ENCODE results near the gene TMEM138. TPM values are rescaled to one million over a fixed set of nuclear protein-coding genes. Genes with fewer than 3 reads are reported as not detected.

Gene TMEM138
- total RNA-seq, 1 experiment from 2014 or later, result 46.3 TPM

DNA sequence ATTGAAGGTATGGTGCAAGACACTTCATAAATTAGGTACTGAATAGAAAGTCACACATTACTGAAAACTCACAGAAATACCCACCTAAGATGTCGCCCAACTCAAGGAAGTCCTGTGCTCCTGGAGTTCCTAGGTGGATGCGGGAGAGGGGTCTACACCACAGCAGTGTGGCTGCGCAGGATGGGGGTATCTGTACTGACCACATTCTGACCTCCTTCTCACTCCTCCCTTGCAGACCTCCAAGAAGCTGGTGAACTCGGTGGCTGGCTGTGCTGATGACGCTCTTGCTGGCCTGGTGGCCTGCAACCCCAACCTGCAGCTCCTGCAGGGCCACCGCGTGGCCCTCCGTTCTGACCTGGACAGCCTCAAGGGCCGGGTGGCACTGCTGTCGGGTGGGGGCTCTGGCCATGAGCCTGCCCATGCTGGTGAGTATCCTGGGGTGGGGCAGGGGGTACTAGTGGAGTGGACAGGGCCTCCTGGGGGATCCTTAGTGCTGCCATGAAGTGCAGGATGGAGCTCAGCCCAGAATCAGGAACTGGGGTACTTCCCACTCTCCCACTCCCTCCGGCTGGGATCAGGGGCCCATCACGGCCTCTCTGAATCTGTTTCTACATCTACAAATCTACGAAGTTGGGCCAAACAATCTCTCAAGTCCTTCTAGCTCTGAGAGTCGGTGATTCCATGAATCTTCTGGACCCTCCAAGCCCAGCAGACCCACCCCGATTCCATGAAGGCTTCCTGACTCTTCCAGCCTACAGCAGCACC, 24.3 kb upstream of the TMEM138 start:
- no peaks in the 10 kb centered on the region for H3K9me3 Mint-ChIP-seq (ENCODE audit: unreplicated experiment)

DNA sequence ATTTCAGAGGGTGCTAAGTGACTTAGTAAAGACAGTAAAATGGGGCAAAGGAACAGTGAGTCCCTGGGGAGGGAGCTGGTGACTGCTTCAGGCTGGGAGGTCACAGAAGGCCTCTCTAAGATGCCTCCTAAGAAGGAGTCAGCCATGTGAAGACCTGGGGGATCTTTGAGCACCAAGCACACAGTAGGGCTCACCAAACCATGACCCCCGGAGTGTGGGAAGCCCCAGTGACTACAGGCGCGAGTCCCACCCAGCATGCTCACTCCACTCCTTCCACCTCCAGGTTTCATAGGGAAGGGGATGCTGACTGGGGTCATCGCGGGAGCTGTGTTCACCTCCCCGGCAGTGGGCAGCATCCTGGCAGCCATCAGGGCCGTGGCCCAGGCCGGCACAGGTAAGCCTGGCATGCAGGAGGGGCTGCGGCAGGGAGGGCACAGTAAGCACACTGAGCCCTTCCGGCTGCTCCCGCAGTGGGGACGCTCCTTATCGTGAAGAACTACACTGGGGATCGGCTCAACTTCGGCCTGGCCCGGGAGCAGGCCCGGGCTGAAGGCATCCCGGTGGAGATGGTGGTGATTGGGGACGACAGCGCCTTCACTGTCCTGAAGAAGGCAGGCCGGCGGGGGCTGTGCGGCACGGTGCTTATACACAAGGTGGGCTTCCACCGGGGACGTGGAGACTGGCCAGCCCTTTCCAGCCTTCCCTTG, 23.2 kb upstream of the TMEM138 start:
- DNase-seq, result no peak
- Mint-ChIP-seq H3K27me3 (ENCODE audit: insufficient read depth, unreplicated experiment) (no peaks in the 10 kb centered on the region), H3K27ac (ENCODE audit: unreplicated experiment) (no peak overlapping the region), H3K4me1 (ENCODE audit: low read depth, unreplicated experiment) (no peaks in the 10 kb centered on the region), H3K9me3 (ENCODE audit: unreplicated experiment) (no peaks in the 10 kb centered on the region), H3K4me3 (ENCODE audit: unreplicated experiment) (no peak overlapping the region), H3K36me3 (ENCODE audit: insufficient read depth, unreplicated experiment) (peaks cover 8% of the 10 kb centered on the region)
- H3K9me3 ChIP-seq, result no peaks in the 10 kb centered on the region
- H3K4me3 ChIP-seq (ENCODE audit: low read depth, low read length), result no peak overlapping the region
- H3K36me3 ChIP-seq (ENCODE audit: control insufficient read depth, insufficient read depth, low read length), result no peaks in the 10 kb centered on the region; the same call in none of the 2 replicates
- TF ChIP-seq, protein P1, sequence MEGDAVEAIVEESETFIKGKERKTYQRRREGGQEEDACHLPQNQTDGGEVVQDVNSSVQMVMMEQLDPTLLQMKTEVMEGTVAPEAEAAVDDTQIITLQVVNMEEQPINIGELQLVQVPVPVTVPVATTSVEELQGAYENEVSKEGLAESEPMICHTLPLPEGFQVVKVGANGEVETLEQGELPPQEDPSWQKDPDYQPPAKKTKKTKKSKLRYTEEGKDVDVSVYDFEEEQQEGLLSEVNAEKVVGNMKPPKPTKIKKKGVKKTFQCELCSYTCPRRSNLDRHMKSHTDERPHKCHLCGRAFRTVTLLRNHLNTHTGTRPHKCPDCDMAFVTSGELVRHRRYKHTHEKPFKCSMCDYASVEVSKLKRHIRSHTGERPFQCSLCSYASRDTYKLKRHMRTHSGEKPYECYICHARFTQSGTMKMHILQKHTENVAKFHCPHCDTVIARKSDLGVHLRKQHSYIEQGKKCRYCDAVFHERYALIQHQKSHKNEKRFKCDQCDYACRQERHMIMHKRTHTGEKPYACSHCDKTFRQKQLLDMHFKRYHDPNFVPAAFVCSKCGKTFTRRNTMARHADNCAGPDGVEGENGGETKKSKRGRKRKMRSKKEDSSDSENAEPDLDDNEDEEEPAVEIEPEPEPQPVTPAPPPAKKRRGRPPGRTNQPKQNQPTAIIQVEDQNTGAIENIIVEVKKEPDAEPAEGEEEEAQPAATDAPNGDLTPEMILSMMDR (IDR thresholded peaks at IDR 0.05; ENCODE audit: insufficient read depth in 1 of 2, low read depth in 1 of 2, low read length in 1 of 2, severe bottlenecking in 1 of 2, unreplicated experiment in 1 of 2), result no peak
- ChIA-PET POLR2A (no interaction called here), CTCF (no interaction called here)
- peaks cover 9% of the 10 kb centered on the region for H3K4me1 ChIP-seq
- BruUV-seq (replicated peaks), result no TSS peak
- no peaks in the 10 kb centered on the region for H3K27me3 ChIP-seq (replicated peaks; ENCODE audit: control insufficient read depth, insufficient read depth, low read length)
- intact Hi-C loops (cut with micrococcal nuclease; ENCODE audit: unreplicated experiment), result no loop called here

More for the DNA sequence above, 24.3 kb upstream of the TMEM138 start:
- H3K4me1 ChIP-seq, result peaks cover 13% of the 10 kb centered on the region
- Mint-ChIP-seq H3K27ac (ENCODE audit: unreplicated experiment) (no peak overlapping the region), H3K36me3 (ENCODE audit: insufficient read depth, unreplicated experiment) (peaks cover 17% of the 10 kb centered on the region), H3K4me3 (ENCODE audit: unreplicated experiment) (no peak overlapping the region), H3K27me3 (ENCODE audit: insufficient read depth, unreplicated experiment) (no peaks in the 10 kb centered on the region), H3K4me1 (ENCODE audit: low read depth, unreplicated experiment) (no peaks in the 10 kb centered on the region)
- no peak overlapping the region for H3K4me3 ChIP-seq (ENCODE audit: low read depth, low read length)
- ChIA-PET POLR2A (no interaction called here), CTCF (interaction anchor here (0.8 to 5.7 kb wide), 2 partner anchors 47 to 295 kb away, joined by 3 to 175 read pairs; no protein-coding TSS in a partner anchor)
- TF ChIP-seq, protein P1 (IDR thresholded peaks at IDR 0.05; ENCODE audit: insufficient read depth in 1 of 2, low read depth in 1 of 2, low read length in 1 of 2, severe bottlenecking in 1 of 2, unreplicated experiment in 1 of 2), result no peak
- no peaks in the 10 kb centered on the region; the same call in none of the 2 replicates for H3K36me3 ChIP-seq (ENCODE audit: control insufficient read depth, insufficient read depth, low read length)
- DNase-seq, result no peak
- H3K9me3 ChIP-seq, result no peaks in the 10 kb centered on the region
- BruUV-seq (replicated peaks), result no TSS peak
- intact Hi-C loops (cut with micrococcal nuclease; ENCODE audit: unreplicated experiment), result loop anchor here (2.0 kb wide), 1 partner anchor 55 kb away; the partner anchor contains the start of gene TMEM216
- no peaks in the 10 kb centered on the region for H3K27me3 ChIP-seq (replicated peaks; ENCODE audit: control insufficient read depth, insufficient read depth, low read length)

DNA sequence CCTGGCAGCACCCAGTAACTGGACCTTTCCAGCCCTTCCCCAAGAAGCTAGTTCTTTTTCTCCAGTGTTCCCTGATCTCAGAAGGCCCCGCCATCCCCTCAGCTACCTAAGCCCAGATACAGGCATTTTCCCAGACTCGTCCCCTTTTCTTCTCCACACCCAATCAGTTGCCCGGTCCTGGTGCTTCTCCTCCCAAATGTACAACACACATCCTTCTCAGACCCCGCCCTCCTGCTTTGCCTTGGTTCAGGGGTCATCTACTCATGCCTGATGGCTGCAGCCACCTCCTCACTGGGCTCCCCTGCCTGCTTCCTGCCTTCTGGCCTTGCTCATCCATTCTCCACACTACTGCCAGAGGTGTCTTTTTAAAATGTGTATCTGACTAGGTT, 22.7 kb upstream of the TMEM138 start:
- Histone ChIP-seq H3K36me3 (ENCODE audit: control insufficient read depth, insufficient read depth, low read length) (no peaks in the 10 kb centered on the region; the same call in none of the 2 replicates), H3K4me1 (peaks cover 7% of the 10 kb centered on the region; the same call in 1 of the 2 replicates), H3K4me3 (ENCODE audit: low read depth, low read length) (no peak overlapping the region), H3K27me3 (replicated peaks; ENCODE audit: control insufficient read depth, insufficient read depth, low read length) (no peaks in the 10 kb centered on the region), H3K9me3 (no peaks in the 10 kb centered on the region)
- POLR2A ChIA-PET, result no interaction called here
- H3K27me3 Mint-ChIP-seq (ENCODE audit: insufficient read depth, unreplicated experiment), result no peaks in the 10 kb centered on the region
- CTCF ChIA-PET, result no interaction called here
- H3K36me3 Mint-ChIP-seq (ENCODE audit: insufficient read depth, unreplicated experiment), result peaks cover 8% of the 10 kb centered on the region
- no peaks in the 10 kb centered on the region for H3K9me3 Mint-ChIP-seq (ENCODE audit: unreplicated experiment)
- no peaks in the 10 kb centered on the region for H3K4me1 Mint-ChIP-seq (ENCODE audit: low read depth, unreplicated experiment)
- intact Hi-C loops (cut with micrococcal nuclease; ENCODE audit: unreplicated experiment), result no loop called here
- DNase-seq, result no peak
- H3K4me3 Mint-ChIP-seq (ENCODE audit: unreplicated experiment), result no peak overlapping the region
- TF ChIP-seq, protein P1 (IDR thresholded peaks at IDR 0.05; ENCODE audit: insufficient read depth in 1 of 2, low read depth in 1 of 2, low read length in 1 of 2, severe bottlenecking in 1 of 2, unreplicated experiment in 1 of 2), result no peak
- H3K27ac Mint-ChIP-seq (ENCODE audit: unreplicated experiment), result no peak overlapping the region
- no TSS peak for BruUV-seq (replicated peaks)
